ENCODE measurements around the gene ADAM12. TPM values are rescaled to one million over a fixed set of nuclear protein-coding genes. Genes with fewer than 3 reads are reported as not detected.
A peak's percentile ranks its signal among the peaks of the same experiment; 100 is the strongest.
"Not testable (repeated sequence)": the region's sequence is repeated elsewhere in the genome, so short reads cannot be mapped to it uniquely, and the experiment has no call there.

Gene ADAM12
- total RNA-seq, 1 donor from 2014 or later, result 24.7 TPM

DNA sequence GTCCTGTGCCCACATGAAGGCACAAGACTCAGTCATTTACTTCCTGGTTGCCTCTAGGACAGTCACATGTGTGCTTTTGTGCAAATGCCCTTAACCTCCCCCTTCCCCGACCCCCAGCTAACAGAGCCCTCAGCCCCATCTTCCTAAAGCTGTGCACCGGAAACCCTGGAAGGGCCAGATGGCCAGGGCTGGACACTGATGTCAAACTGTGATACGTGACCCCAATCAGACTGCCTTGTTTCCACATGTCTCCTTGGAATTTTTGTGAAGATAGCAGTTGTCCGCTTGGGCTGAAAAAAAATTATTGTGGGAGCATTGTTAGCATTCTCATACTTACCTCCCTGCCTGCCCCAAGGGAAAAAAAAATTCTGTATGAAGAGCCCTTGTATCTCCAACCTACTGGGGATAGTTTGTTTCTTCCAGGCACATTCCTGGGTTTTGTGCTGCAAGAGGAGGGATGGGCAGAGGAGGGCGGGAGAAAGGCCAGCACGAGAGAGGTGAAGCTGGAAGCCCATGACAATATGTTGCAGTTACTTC is 17.0 kb upstream of the ADAM12 start:
- DNase-seq, result no peak

DNA sequence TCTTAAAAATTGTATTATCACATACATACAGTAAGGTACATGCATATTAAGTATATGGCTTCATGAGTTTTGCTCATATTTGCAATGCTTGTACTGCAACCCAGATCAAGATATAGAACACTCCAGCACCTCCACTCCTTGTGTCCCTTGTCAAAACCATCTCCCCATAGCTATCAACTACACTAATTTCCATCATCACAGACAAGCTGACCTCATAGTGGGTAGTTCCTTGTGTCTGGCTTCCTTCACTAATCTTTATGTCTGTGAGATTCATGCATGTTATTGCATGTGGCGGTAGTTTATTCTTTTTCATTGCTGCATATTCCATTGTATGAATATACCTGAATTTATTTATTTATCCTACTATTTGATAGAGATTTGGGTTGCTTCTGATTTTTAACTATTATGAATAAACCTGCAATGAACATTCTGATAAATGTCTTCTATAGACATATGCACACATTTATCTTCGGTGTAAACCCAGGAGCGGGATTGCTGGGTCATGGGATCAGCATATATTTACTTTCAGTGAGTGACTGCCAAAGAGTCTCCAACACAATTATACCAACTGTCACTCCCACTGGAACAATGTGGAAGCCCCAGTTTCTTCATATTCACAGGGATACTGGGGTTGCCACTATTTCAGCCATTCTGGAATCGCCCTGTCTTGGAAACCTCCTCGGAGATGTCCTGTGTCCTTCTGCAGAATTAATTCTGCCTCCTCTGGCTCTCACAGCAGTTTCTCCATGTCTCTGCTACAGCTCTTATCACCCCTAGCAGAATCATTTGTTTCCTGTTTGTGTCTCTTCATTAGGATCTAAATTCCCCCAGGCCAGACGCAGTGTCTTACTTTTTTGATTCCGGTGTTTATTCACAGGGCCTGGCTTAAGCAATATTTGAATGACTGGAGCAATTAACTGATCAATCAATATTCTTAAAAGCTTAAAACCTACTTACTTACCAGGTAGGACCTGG is 14.7 kb upstream of the ADAM12 start:
- DNase-seq, result no peak

DNA sequence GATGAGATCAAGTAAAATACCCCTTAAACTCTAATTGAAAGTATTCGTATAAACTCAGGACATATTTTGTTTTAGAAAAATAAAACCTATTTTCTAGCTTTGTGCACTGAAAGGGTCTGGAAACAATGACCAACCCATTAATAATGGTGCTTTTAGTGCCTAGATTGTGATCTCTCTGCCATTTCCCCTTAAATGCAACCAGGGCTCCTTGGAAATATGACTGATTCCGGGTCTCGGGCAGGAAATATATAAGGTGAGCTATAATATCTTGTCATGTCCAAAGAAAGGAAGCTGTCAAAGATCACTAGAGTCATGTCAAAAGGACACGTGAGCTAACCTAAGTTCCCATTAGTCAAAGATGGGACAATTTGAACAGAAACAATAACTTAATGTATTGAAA is 12.4 kb upstream of the ADAM12 start:
- no peak for DNase-seq

DNA sequence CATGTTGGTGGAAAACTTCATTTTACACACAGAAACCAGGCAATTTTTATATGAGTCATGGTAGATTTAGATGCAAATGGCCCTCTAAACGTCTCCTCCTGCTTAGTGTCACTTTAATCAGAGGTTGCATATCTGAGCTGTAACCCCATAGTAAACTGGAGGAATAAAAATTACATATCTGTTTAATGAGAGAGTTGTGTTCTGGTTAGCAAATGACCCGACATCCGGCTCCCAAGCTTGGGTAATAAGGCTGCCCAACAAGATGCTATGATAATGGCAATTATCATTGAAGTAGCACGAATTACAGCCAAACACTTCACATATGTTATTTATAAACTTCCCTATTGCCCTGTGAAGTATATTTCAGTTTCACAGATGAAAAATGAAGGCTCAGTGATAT is 10.6 kb upstream of the ADAM12 start:
- DNase-seq, result no peak

DNA sequence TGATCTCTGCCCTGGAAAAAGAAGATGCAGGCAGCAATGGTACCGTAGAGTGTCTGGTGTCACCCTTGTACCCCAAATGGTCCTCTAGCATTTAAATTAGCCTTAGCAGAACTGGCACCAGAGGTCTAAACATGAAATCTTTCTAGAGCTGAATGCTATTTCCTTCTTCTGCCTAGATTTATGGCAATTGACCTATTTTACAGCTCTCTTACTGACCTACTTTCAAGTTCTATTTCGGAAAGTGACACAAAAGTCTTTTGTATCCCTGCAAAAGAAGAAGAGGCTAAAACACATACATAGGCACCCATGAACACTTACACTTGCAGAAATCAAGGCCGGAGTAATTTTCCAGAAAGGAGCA is 10.1 kb upstream of the ADAM12 start:
- DNase-seq, result no peak

DNA sequence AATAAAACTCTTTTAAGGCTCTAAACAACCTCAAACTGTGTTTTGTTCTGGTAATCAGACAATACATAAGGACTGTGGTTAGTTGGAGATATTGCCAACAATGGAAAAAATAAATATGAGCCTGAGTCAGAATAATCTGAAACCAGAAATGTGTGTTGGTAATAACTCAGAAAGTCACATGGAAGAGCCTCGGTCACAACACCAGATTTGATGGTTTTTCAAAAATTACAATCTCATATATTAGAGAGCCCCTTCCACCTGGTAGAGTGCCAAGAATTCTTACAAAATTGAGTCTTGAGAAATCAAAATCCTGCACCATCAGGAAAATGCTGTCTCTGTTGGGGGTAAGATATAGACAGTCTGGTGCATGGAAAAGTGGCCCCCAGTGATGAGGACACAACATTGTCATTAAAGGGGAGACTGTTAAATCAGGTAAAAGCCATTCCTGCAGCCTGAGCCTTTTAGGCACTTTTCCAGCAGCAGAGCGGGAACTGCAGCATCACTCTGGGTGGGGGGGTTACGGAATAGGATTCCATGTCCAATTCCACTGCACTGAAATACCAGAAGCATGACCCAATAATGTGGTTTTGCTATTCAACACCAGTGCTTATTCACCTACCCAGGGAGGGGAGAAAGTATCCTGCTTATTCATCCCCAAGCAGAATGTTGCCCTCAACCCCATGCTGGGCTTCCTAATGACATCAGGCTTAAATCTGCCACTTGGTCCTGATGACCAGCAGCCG is 9.5 kb upstream of the ADAM12 start:
- DNase-seq, result no peak

DNA sequence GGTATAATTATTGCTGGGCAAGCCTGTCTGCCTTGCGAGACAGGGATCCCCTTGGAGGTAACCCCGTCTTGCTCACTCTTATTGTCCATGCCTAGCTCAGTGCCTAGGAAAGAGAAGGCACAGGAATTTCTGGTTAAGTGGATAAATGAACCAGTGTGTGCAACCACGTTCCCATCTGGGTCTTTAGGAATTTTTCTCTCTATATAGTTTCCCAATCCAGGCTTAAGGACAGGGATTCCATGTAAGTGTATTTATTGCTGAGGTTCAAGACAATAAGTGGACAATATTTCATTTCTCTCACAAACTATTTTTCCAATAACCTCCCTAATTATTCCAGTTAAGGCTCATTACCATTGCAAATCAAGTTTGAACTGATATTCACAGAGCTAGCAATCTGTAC is 8.9 kb upstream of the ADAM12 start:
- no peak for DNase-seq

DNA sequence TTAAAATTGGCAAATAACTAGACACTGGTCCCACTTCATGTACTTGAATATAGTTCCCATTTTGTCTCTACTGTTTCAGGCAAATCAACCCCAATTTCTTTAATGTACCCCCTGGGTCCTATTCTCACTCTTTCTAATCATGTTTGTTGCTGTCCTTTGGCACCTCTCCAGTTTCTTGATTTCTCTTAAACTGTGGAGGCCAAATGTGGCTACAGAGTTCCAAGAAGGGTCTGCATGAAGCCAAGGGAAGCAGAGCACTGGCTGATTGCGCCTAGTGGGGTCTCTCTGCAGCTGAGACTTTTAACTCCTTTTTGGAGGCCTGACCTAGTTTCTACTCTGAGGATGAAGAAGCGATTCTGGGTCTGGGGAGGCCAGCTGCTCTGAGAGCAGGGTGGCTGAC is 6.7 kb upstream of the ADAM12 start:
- DNase-seq, result no peak

DNA sequence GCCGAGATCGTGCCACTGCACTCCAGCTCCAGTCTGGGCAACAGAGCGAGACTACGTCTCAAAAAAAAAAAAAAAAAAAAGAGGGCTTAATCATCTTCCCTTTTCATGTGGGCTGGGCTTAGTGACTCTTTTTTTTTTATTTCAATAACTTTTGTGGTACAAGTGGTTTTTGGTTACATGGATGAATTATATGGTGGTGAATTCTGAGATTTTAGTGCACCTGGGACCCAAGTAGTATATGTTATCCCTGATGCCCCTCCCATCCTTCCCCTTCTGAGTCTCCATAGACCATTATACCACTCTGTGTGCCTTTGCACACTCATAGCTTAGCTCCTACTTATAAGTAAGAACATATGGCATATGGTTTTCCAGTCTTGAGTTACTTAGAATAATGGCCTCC is 4.8 kb upstream of the ADAM12 start:
- no peak for DNase-seq

DNA sequence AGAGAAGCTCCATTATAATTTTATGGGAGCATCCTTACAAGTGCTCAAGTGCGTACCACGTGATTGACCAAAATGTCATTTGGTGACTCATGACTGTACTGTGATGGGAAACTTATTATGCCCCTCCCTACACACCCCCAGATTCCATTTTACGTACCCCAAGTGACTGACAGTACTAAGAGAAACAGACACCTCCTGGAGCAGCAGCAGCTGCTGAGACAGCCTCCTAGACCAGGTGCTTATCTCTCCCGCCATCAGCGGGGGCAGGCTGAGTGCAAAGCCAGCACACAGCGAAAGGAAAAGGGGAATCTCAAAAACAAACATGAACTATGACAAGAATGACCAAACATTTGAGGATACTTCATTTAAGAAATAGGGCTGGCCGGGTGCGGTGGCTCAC is 4.2 kb upstream of the ADAM12 start:
- no peak for DNase-seq

DNA sequence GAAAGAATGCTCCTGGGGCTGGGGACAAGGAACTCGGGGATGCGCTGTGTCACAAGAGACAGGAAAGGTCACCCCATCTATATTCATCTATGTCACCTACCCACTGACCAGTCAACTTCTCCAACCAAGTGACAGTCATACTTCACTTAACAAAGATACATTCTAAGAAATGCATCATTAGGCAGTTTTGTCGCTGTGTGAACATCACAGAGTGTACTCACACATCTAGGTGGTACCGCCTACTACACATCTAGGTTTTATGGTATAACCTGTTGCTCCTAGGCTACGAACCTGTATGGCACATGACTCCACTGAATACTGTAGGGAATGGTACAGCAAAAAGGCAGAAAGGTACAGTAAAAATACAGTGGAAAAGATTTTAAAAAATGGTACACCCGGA is 3.8 kb upstream of the ADAM12 start:
- no peak for DNase-seq

DNA sequence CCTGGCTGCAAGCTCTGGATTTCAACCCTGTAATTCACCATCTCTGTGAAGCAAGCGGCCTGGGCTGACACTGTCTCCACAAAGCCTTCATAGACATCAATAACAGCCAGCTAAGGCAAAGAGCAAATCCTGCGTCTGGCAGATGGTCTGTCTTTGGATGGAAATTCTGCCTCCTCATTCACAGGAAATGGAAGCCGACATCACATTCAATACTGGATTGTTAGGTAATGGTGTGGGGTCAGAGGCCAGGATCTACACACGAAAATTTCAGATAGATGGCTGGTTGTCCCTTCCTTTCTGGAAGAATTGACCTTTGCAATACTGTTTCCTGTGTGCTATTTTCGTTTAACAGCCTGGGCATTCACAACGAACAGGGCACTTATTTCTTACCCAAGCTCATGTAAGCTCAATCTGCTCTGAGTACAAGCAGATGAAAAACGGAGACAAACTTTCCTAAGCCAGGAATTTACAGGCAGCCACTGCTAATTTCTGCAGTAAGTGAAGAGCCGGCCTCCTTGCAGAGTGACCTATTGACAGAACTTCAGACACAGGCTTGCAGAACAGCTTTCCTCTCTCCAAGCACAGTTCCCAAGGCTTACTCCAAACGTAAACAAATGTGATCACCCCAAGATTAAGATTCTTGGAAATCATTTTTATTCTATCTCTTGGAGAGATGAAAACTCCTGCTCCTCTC is 3.1 kb upstream of the ADAM12 start:
- peak; percentile 58 for DNase-seq

DNA sequence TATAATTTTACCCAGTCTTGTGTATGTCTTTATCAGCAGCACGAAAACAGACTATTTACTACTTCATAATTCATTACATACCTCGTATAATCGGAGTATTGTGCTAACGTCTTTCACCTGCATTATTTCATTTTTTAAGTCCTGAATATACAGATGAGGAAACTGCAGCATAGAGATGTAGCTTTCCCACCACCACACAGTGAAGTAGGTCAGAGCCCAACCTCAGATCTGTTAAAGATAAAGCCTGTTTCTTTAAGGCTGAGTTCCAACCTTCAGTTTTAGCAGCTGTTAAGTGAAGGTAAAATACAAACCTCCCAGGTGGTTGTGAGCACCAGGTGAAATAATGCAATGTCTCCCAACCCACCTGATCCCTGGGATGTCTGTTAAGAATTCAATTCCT is 2.0 kb upstream of the ADAM12 start:
- no peak for DNase-seq

DNA sequence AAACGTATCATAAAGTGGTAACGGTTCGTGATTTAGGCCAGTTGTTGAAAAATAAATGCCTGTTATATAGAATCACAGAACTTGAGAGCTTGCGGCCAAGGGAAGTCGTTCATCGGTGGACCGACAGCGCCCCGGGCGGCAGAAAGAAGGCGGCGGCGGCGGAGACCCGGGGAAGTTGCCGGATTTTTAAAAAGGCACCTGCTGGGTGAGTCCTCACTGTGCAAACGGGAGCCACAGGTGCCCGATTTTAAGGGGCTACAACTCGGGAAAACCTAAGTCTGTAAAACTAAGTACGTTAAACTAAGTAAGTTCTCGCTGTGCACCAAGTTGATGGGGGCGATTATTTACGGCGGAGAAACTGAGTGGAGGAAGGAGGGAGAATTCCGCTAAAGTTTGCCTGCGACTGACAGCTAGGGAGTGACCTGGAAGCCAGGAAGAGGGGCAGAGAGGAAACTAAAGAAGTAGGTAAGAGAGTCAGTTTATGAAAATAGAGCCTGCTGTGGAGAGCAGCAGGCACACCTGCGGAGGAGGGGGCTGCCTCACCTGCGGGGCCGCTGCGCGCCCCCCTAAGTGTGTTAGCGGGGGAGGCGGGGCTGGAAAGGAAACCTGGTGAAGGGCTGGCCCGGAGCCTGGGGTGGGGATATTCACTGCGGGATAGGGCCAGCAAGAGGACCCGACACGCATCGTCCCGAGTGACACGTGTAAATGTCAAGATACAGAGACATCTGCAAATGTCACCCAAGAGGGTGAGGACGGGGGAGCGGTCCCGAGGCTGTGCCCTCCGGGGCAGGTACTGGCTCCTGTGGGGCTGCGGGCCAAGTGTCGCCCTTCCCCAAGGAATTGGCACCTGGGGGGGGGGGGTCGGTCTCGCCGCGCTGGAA is 996 bp downstream of the ADAM12 start:
- peak; percentile 89 for DNase-seq

DNA sequence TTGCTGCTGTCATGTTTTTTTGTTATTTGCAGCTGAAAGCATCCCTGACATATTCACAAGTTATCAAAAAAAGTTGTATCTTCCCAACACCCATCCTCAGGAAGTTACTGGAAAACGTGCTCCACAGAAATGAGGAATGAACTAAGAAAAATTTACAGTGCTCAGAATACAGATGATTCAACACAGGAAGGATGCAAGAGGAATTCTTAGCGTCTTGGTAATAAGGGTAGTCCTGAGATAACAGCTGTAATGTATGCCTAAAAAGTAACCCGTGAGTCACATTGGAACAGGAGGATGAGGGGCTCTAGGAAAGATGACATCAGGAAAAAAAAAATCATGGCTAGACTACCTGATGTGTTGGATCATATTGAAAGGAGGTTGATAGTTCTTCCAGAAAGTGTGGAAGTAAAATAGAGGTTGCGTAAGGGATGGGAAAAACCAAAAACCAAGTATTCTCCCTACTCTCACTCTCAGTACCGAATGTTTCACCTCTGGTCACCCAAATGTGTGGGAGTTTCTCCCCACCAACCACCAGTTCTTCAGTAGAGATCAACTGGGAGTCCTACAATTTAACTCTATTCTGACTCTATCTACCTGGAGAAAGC is 3.9 kb downstream of the ADAM12 start:
- DNase-seq, result no peak

DNA sequence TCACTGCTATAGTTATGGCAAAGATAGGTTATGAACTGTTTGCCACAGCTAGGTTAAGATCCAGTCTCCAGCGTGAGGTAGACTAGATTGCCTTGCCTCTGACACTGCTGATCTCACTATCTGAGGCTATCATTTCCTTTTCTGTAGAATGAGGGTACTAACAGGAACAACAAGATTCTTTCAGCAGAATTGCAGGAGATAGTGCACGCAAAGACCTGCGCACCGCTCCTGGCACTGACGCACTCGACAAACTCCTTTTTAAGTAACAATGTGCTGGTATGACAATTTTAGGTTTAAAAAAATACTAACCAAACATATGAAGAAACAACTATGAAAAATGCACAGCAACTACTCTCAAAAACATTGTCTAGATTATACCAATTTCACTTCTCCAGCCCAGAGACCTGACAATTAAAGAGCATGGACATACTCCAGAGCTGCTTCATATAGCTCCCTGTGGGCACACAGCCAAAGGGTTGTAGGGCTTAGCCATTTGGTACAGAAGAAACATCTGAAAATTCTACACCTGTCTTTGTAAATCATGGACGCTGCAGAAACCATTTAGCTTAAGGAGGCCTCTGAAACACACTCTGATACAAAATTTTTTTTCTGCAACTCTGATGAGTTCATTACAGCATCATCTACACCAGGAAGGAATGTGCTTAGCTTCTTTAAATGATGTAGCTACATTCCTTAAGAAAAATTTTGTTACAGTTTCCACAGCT is 7.8 kb downstream of the ADAM12 start:
- peak; percentile 95 for DNase-seq

DNA sequence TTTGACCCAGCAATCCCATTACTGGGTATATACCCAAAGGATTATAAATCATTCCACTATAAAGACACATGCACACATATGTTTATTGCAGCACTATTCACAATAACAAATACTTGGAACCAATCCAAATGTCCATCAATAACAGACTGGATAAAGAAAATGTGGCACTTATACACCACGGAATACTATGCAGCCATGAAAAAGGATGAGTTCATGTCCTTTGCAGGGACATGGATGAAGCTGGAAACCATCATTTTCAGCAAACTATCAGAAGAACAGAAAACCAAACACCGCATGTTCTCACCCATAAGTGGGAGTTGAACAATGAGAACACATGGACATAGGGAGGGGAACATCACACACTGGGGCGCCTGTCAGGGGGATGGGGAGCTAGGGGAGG is 9.1 kb downstream of the ADAM12 start:
- not testable (repeated sequence) for DNase-seq

DNA sequence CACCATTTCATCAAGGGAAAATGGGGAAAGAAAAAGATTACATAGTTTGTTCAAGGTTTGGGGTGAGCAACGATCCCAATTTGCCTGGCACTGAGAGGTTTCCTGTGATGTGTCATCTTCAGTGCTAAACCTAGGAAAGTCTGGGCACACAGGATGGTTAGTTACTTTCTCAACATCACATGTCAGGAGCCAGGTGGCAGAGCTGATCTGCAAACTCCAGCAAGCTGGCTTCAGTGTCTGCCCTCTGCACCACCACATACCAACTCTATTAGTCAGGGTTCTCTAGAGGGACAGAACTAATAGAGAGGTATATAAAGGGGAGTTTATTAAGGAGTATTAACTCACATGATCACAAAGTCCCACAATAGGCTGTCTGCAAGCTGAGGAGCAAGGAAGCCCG is 11.3 kb downstream of the ADAM12 start:
- DNase-seq, result no peak

DNA sequence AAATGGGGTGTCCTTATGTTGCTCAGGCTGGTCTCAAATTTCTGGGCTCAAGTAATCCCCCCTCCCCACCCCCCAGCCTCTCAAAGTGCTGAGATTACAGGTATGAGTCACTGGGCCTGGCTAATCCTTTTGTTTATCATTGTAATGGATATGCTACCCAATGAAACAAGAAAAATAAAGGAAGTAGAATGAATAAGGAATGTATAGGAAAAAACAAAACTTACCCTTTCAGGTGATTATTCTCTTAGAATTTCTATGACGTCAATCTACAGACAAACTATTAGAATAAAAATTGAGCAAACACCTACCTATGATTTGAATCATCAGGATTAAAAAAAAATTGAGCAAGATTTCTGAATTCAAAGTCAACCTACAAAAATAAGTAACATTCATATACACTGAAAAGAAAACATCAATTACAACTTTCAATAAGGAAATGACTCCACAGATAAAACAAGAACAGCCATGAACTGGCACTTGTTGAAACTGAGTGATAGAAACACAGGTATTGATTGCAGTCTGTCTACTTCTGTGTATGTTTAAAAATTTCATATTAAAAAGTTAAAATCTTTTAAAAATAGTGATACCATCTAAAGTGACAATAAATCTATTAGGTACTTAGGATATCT is 12.2 kb downstream of the ADAM12 start:
- no peak for DNase-seq

DNA sequence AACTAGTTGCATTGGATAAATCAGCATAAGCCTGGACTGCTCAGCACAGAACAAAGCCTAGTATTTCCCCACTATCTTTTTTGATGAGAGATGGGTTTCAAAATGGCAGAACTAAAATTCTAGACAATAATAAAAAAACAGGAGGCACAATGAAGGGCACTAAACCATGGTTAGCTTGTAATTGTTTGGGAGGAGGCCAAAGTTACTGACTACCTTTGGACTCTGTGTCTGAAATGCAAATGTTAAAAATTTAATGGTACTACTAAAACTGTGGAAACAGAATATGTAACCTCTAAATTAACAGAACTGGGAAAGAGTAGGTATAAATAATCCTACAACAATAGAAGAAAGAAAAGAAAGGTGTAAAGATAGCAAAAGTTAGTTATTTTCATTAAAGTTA is 13.0 kb downstream of the ADAM12 start:
- no peak for DNase-seq

Data from tongue (tissue), 2 donors.